HG02623 (cell line): ENCODE data around the gene MAG.

Experiments used
- ATAC-seq: cut with Tn5 transposase; IDR thresholded peaks from one replicate; pipeline ENCODE4 v1.9.1; 2021; ENCODE audit warnings: moderate library complexity; ENCODE audit not compliant: unreplicated experiment

The MAG gene

GRCh38 chr19:35296644-35297514 lies 4.9 kb downstream of the MAG start:
- no peak for ATAC-seq

- no peak for ATAC-seq
These were observed 5.5 kb downstream of the MAG start for GRCh38 chr19:35297515-35297848.

- ATAC-seq: no peak
These were observed 6.0 kb downstream of the MAG start for GRCh38 chr19:35297922-35298321.

GRCh38 chr19:35298561-35298972 lies 6.6 kb downstream of the MAG start:
- ATAC-seq: no peak

GRCh38 chr19:35299523-35300338 lies 7.8 kb downstream of the MAG start:
- ATAC-seq: no peak

DNA sequence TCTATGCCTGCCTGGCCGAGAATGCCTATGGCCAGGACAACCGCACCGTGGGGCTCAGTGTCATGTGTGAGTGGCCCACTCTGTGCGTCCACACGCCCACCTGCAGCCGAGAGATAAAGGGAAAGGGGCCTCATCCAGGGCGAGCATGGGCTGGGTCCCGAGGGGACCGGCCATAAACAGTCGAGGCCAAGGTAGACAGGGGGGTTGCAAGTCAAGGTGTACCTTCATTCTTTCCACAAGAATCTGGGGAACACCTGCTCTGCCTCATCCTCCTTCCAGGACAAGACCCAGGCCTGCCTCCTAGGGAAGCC lies 8.3 kb downstream of the MAG start:
- ATAC-seq: no peak

GRCh38 chr19:35301961-35302360 lies 10.0 kb downstream of the MAG start:
- no peak for ATAC-seq

DNA sequence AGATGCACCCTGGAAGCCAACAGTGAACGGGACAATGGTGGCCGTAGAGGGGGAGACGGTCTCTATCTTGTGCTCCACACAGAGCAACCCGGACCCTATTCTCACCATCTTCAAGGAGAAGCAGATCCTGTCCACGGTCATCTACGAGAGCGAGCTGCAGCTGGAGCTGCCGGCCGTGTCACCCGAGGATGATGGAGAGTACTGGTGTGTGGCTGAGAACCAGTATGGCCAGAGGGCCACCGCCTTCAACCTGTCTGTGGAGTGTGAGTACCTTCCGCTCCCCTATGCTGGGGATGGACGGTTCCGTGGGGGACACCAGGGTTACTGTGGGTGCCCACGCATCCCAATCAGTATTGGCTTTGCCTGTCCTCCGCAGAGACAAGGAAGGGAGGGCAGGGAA lies 10.5 kb downstream of the MAG start:
- ATAC-seq: no peak

DNA sequence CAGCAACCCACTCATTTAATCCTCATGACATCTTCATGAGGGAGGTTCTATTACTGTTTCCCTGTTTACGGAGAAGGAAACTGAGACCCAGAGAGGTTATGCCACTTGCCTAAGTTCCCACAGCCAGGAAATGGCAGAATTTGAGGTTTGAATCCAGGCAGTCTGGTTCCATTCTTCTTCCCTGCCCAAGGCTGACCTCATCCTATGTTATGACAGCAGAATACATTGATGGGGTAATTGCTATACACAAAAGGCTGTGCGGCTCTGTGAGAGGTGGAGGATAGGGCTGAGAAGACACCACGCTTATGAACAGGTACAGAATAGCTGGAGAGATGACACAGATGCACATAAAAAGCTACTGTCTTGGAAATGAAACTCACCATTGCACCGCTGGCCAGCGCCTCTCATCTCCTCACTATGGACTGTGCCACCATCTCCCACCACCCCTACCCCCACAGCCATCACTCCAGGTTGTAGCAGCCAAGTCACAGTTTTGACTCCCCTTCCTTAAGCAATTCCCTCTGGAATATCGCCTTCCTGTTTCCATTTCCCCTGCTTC lies 11.5 kb downstream of the MAG start:
- no peak for ATAC-seq

- ATAC-seq: no peak
These were observed 12.1 kb downstream of the MAG start for GRCh38 chr19:35304036-35304435.

GRCh38 chr19:35305181-35305580 lies 13.2 kb downstream of the MAG start:
- ATAC-seq: no peak

DNA sequence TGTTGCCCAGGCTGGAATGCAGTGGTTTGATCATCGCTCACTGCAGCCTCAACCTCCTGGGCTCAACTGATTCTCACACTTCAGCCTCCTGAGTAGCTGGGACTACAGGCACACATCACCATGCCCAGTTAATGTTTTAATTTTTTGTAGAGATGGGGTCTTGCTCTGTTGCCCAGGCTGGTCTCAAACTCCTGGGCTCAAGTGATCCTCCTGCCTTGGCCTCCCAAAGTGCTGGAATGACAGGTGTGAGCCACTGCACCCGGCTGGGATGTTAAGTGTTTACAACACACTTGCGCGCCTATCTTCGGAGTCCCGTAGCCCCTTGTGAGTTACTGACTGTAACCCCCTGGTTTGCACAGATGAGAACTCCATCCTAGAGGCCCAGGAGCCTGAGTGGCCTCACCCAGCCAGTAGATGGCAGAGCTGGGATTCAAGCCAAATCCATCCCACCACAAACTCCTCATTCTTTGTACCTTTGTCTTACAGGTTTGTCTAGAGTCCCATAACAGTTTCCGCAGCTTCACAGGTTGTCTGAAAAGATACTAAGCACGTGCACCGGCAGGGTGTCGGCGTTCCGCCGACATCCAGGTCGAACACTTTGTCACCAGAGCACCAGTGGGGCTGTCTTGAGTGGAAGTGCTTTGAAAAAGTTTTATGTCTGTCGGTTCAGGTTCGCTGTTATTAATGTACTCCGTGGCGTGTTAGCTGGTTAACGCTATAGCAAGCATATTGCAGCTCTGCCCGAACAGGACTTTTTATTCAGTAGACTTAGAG lies 14.7 kb downstream of the MAG start:
- no peak for ATAC-seq

GRCh38 chr19:35307931-35308330 lies 16.0 kb downstream of the MAG start:
- ATAC-seq: no peak

GRCh38 chr19:35308910-35309309 lies 16.9 kb downstream of the MAG start:
- ATAC-seq: no peak

GRCh38 chr19:35309481-35310279 lies 17.7 kb downstream of the MAG start:
- no peak for ATAC-seq

DNA sequence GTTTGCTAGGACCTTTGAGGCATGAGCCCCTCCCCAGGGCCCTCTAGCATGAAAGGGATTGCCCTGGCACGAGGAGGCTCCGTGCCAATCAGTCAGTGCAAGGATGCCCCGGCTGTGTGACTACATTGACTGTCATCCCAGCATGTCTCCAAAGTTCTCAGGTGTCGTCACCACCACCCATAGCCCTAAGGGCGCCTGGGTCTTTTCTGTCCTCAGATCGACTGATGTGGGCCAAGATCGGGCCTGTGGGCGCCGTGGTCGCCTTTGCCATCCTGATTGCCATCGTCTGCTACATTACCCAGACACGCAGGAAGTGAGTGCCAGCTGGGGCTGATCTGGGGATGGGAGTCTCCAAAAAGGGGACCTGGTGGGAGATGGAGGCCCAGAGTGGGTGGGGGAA lies 18.4 kb downstream of the MAG start:
- ATAC-seq: no peak

DNA sequence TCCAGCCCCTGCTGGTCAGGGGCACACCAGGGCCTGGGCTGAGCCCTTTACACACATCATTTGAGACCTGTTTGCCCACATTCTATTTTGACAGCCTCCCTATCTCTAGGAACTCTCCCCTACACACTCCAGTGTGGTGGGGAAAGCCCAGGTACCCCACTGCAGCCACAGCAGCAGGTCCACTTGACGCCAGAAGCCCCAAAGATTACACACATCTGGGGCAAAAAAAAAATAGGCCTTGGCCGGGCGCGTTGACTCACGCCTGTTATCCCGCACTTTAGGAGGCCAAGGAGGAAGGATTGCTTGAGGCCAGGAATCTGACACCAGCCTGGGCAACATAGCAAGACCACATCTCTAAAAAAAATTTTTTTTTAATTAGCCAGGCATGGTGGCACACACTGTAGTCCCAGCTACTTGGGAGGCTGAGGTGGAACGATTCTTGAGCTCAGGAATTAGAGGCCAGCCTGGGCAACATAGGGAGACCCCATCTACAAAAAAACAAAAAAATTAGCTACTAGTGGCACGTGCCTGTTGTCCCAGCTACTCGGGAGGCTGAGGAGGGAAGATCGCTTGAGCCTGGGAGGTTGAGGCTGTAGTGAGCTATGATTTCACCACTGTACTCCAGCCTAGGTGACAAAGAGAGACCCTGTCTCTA lies 19.0 kb downstream of the MAG start:
- no peak for ATAC-seq

- no peak for ATAC-seq
These were observed 20.1 kb downstream of the MAG start for GRCh38 chr19:35311901-35312665.

DNA sequence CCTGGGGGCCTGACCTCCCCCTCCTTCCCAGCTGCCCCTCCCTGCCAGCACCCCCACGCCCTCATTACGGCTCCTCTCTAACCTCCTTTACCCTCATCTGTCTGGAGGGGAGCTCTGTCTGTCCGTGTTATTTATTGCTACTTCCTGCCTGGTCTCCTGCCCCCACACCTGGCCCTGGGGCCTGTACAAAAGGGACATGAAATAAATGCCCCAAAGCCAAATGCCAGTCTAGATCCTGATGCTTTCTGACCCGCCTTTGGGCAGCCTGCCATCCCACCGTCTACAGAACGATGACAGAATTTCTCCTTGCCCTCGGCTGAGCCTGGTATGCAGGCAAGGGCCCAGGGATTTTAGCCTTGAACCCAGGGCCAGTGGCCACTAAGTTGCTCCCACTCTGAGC lies 21.6 kb downstream of the MAG start:
- ATAC-seq: no peak
